Vagina (tissue), 2 donors: ENCODE data around the gene HOXC10. TPM values are rescaled to one million over a fixed set of nuclear protein-coding genes. Genes with fewer than 3 reads are reported as not detected.

Source experiments
- DNase-seq, 2 donors: peaks; one replicate each; pipeline ENCODE4 v3.0.0-alpha.2; 2017; ENCODE audit errors: extremely low spot score in 2 of 2
- H3K27ac ChIP-seq: fragments of 200-600 bp; sonication (generic); one replicate; pipeline ENCODE4 v1.5.1; 2019
- H3K27me3 ChIP-seq: fragments of 200-600 bp; sonication (generic); one replicate; pipeline ENCODE4 v1.5.1; 2019
- H3K36me3 ChIP-seq, 2 donors: fragments of 200-600 bp; sonication (generic); one replicate each; pipeline ENCODE4 v1.5.1; 2017 to 2019
- H3K4me1 ChIP-seq: fragments of 200-600 bp; sonication (generic); one replicate; pipeline ENCODE4 v1.5.1; 2019
- H3K4me3 ChIP-seq, 2 donors: fragments of 200-600 bp; sonication (generic); 1 replicate in 1 of 2; 2 replicates in 1 of 2; pipeline ENCODE4 v1.5.1; 2016 to 2019
- H3K9me3 ChIP-seq: fragments of 200-600 bp; sonication (generic); one replicate; pipeline ENCODE4 v1.5.1; 2019
- CTCF ChIP-seq, 3 experiments: fragments of 450-650 bp in 2 of 3; fragments of 200-600 bp in 1 of 3; sonication (generic) in 1 of 3; IDR thresholded peaks; one replicate each; pipeline ENCODE4 v1.5.1; 2017 to 2019; ENCODE audit warnings: antibody characterized with exemption in 3 of 3, mild to moderate bottlenecking in 2 of 3, moderate library complexity in 2 of 3
- POLR2A ChIP-seq, 2 donors: fragments of 450-650 bp; IDR thresholded peaks; one replicate each; pipeline ENCODE4 v1.6.1; 2017; ENCODE audit warnings: antibody characterized with exemption in 2 of 2, mild to moderate bottlenecking in 2 of 2, moderate library complexity in 2 of 2
- POLR2AphosphoS5 ChIP-seq, 2 donors: sonication (generic); formaldehyde crosslinking; IDR thresholded peaks; one replicate each; pipeline ENCODE4 v1.9.0; 2017; ENCODE audit warnings: antibody characterized with exemption in 2 of 2, mild to moderate bottlenecking in 2 of 2, low read depth in 1 of 2; ENCODE audit not compliant: insufficient read depth in 1 of 2
- intact Hi-C: fragments of 100-400 bp; cut with DNase I; formaldehyde crosslinking; loops from one replicate; pipeline ENCODE4 v1.15.1; 2023
- total RNA-seq: library from RNA; depleted of rRNA; stranded (reverse); fragments of >200 nt; gene quantifications from one replicate; pipeline ENCODE4 v1.2.3, GENCODE V29; 2016

Gene HOXC10
- total RNA-seq, 1 donor from 2014 or later, result not detected

- Histone ChIP-seq H3K27me3 (peaks cover 21% of the 10 kb centered on the region), H3K4me3 (no peak overlapping the region), H3K9me3 (no peaks in the 10 kb centered on the region), H3K36me3 (no peaks in the 10 kb centered on the region), H3K27ac (no peak overlapping the region), H3K4me1 (peaks cover 20% of the 10 kb centered on the region)
- intact Hi-C loops, result no loop called here
- DNase-seq, result no peak
- TF ChIP-seq CTCF (IDR thresholded peaks at IDR 0.05), result no peak
- no peak for TF ChIP-seq POLR2AphosphoS5 (IDR thresholded peaks at IDR 0.05; ENCODE audit: insufficient read depth in 1 of 2, low read depth in 1 of 2)
- no peak for TF ChIP-seq POLR2A (IDR thresholded peaks at IDR 0.05)
These were observed 7.9 kb upstream of the HOXC10 start for GRCh38 chr12:53976823-53977595.

GRCh38 chr12:53977596-53978445 is 7.1 kb upstream of the HOXC10 start:
- DNase-seq, result no peak
- TF ChIP-seq POLR2A (IDR thresholded peaks at IDR 0.05) (no peak), POLR2AphosphoS5 (IDR thresholded peaks at IDR 0.05; ENCODE audit: insufficient read depth in 1 of 2, low read depth in 1 of 2) (no peak), CTCF (IDR thresholded peaks at IDR 0.05) (no peak)
- no peak overlapping the region for H3K4me3 ChIP-seq
- peaks cover 20% of the 10 kb centered on the region for H3K4me1 ChIP-seq
- H3K27me3 ChIP-seq, result peaks cover 21% of the 10 kb centered on the region
- no peaks in the 10 kb centered on the region for H3K36me3 ChIP-seq
- H3K27ac ChIP-seq, result no peak overlapping the region
- no peaks in the 10 kb centered on the region for H3K9me3 ChIP-seq
- intact Hi-C loops, result no loop called here

GRCh38 chr12:53978477-53979356 is 6.2 kb upstream of the HOXC10 start:
- Histone ChIP-seq H3K27ac (no peak overlapping the region), H3K4me1 (peaks cover 16% of the 10 kb centered on the region), H3K9me3 (no peaks in the 10 kb centered on the region), H3K4me3 (no peak overlapping the region), H3K27me3 (peaks cover 21% of the 10 kb centered on the region), H3K36me3 (no peaks in the 10 kb centered on the region)
- intact Hi-C loops, result no loop called here
- no peak for TF ChIP-seq POLR2A (IDR thresholded peaks at IDR 0.05)
- no peak for TF ChIP-seq POLR2AphosphoS5 (IDR thresholded peaks at IDR 0.05; ENCODE audit: insufficient read depth in 1 of 2, low read depth in 1 of 2)
- no peak for TF ChIP-seq CTCF (IDR thresholded peaks at IDR 0.05)
- DNase-seq, result no peak

- Histone ChIP-seq H3K36me3 (no peaks in the 10 kb centered on the region), H3K27me3 (peaks cover 22% of the 10 kb centered on the region), H3K4me1 (peaks cover 12% of the 10 kb centered on the region), H3K4me3 (no peak overlapping the region), H3K27ac (no peak overlapping the region), H3K9me3 (no peaks in the 10 kb centered on the region)
- intact Hi-C loops, result no loop called here
- DNase-seq, result no peak
- no peak for TF ChIP-seq CTCF (IDR thresholded peaks at IDR 0.05)
- TF ChIP-seq POLR2AphosphoS5 (IDR thresholded peaks at IDR 0.05; ENCODE audit: insufficient read depth in 1 of 2, low read depth in 1 of 2), result no peak
- no peak for TF ChIP-seq POLR2A (IDR thresholded peaks at IDR 0.05)
These were observed 4.7 kb upstream of the HOXC10 start for GRCh38 chr12:53980104-53980801.
